Stimulated activated naive CD8-positive, alpha-beta T cell treated with anti-CD3 and anti-CD28 coated beads, Interleukin-15, Interleukin-2, amounts not matched to agents 100 ng/mL and 50 ng/mL, for 24 hours (primary cell): ENCODE results near the gene CHN2.

ENCODE experiments used
- H3K27ac Mint-ChIP-seq: one replicate; pipeline ENCODE4 v1.8.0; 2021; ENCODE audit warnings: mild to moderate bottlenecking, mixed read lengths
- H3K27me3 Mint-ChIP-seq: one replicate; pipeline ENCODE4 v1.8.0; 2021; ENCODE audit warnings: mixed read lengths
- H3K36me3 Mint-ChIP-seq: one replicate; pipeline ENCODE4 v1.8.0; 2021; ENCODE audit warnings: low read depth, mixed read lengths
- H3K4me1 Mint-ChIP-seq: one replicate; pipeline ENCODE4 v1.8.0; 2021; ENCODE audit warnings: low read depth, mixed read lengths
- H3K4me3 Mint-ChIP-seq: one replicate; pipeline ENCODE4 v1.8.0; 2021; ENCODE audit warnings: mild to moderate bottlenecking, mixed read lengths
- H3K9me3 Mint-ChIP-seq: one replicate; pipeline ENCODE4 v1.8.0; 2021; ENCODE audit warnings: mixed read lengths

The CHN2 gene

DNA sequence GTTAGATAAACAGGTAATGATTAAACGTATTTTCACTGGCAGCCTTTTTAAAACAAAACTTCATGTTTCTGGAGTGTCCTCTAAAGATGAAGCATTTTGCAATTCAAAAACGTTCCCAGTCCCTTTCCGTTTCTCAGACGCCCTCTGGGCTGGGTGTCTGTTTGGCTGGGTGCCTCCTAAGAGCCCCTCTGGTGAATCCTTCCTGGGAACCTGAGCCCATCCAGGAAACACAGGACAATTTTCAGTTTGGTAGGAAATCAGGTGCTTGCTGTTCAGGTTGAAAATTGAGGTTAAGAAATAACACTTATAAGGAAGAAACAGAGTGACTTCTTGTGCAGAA is 76.7 kb downstream of the CHN2 start:
- Mint-ChIP-seq H3K9me3 (no peaks in the 10 kb centered on the region), H3K27me3 (no peaks in the 10 kb centered on the region), H3K27ac (no peak overlapping the region), H3K36me3 (no peaks in the 10 kb centered on the region), H3K4me3 (no peak overlapping the region), H3K4me1 (peaks cover 27% of the 10 kb centered on the region)

DNA sequence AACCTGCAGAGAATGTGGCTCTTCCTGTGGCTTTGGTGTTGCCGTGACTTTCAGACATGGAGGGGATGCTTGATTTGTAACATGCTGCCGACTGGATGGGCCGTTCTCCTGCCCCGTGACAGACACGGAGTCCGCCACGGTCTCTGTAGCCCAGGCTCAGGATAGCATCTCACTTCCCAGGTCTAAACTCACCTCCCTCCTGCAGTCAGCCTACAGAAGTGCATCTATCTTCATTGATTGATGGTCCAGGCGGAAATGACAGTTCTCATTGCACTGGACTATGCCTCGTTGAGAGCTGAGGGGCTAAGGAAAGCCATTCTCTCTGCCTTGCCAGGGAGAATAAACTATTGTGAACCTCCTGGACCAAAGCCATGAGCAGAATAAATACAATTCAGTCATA is 77.5 kb downstream of the CHN2 start:
- peaks cover 27% of the 10 kb centered on the region for H3K4me1 Mint-ChIP-seq
- H3K27me3 Mint-ChIP-seq, result no peaks in the 10 kb centered on the region
- no peak overlapping the region for H3K4me3 Mint-ChIP-seq
- H3K27ac Mint-ChIP-seq, result no peak overlapping the region
- H3K36me3 Mint-ChIP-seq, result no peaks in the 10 kb centered on the region
- H3K9me3 Mint-ChIP-seq, result no peaks in the 10 kb centered on the region

GRCh38 chr7:29274146-29275017 is 79.8 kb downstream of the CHN2 start:
- peaks cover 38% of the 10 kb centered on the region for H3K4me1 Mint-ChIP-seq
- no peaks in the 10 kb centered on the region for H3K9me3 Mint-ChIP-seq
- H3K4me3 Mint-ChIP-seq, result no peak overlapping the region
- no peak overlapping the region for H3K27ac Mint-ChIP-seq
- H3K36me3 Mint-ChIP-seq, result no peaks in the 10 kb centered on the region
- H3K27me3 Mint-ChIP-seq, result peaks cover 1% of the 10 kb centered on the region

DNA sequence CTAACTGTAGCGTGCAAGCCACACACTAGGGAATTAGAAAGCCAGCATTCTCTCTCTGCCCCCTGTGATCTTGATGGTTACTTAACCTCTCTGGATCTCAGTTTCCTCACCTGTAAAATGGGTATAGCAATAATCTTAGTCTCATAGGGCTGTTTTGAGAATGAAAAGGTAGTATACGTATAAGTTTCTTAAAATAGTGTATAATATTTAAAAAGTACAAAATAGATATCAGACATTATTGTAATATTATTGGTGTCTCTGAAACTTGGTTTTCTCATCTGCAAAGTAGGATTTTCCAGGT is 80.4 kb downstream of the CHN2 start:
- H3K4me1 Mint-ChIP-seq, result peaks cover 38% of the 10 kb centered on the region
- no peak overlapping the region for H3K27ac Mint-ChIP-seq
- peaks cover 6% of the 10 kb centered on the region for H3K27me3 Mint-ChIP-seq
- no peaks in the 10 kb centered on the region for H3K9me3 Mint-ChIP-seq
- no peak overlapping the region for H3K4me3 Mint-ChIP-seq
- H3K36me3 Mint-ChIP-seq, result no peaks in the 10 kb centered on the region

DNA sequence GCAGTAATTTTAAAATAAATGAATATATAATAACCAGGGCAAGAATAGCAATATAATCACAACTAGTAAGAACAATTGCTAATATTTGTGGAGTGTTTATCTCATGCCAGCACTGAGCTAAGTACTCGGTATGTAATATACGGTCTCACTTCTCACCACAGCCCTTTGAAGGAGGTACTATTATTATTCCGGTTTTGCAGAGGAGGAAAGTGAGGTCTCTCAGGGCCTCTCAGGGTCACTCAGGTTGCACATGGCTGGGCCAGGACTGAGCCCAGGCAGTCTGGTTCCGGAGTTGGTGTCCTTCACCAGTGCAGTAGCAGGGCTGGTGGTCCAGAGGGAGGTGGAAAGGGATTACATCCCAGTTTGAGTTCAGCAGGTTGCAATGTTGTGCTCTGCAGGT is 80.9 kb downstream of the CHN2 start:
- H3K27ac Mint-ChIP-seq, result no peak overlapping the region
- peaks cover 6% of the 10 kb centered on the region for H3K27me3 Mint-ChIP-seq
- no peaks in the 10 kb centered on the region for H3K36me3 Mint-ChIP-seq
- no peak overlapping the region for H3K4me3 Mint-ChIP-seq
- H3K9me3 Mint-ChIP-seq, result no peaks in the 10 kb centered on the region
- H3K4me1 Mint-ChIP-seq, result peaks cover 37% of the 10 kb centered on the region

GRCh38 chr7:29276199-29276598 is 81.6 kb downstream of the CHN2 start:
- Mint-ChIP-seq H3K36me3 (no peaks in the 10 kb centered on the region), H3K27ac (no peak overlapping the region), H3K4me1 (peaks cover 30% of the 10 kb centered on the region), H3K4me3 (no peak overlapping the region), H3K9me3 (no peaks in the 10 kb centered on the region), H3K27me3 (peaks cover 9% of the 10 kb centered on the region)

- no peaks in the 10 kb centered on the region for H3K36me3 Mint-ChIP-seq
- H3K27ac Mint-ChIP-seq, result no peak overlapping the region
- no peak overlapping the region for H3K4me3 Mint-ChIP-seq
- peaks cover 11% of the 10 kb centered on the region for H3K27me3 Mint-ChIP-seq
- peaks cover 25% of the 10 kb centered on the region for H3K4me1 Mint-ChIP-seq
- H3K9me3 Mint-ChIP-seq, result no peaks in the 10 kb centered on the region
These were observed 82.2 kb downstream of the CHN2 start for GRCh38 chr7:29276806-29277205.

DNA sequence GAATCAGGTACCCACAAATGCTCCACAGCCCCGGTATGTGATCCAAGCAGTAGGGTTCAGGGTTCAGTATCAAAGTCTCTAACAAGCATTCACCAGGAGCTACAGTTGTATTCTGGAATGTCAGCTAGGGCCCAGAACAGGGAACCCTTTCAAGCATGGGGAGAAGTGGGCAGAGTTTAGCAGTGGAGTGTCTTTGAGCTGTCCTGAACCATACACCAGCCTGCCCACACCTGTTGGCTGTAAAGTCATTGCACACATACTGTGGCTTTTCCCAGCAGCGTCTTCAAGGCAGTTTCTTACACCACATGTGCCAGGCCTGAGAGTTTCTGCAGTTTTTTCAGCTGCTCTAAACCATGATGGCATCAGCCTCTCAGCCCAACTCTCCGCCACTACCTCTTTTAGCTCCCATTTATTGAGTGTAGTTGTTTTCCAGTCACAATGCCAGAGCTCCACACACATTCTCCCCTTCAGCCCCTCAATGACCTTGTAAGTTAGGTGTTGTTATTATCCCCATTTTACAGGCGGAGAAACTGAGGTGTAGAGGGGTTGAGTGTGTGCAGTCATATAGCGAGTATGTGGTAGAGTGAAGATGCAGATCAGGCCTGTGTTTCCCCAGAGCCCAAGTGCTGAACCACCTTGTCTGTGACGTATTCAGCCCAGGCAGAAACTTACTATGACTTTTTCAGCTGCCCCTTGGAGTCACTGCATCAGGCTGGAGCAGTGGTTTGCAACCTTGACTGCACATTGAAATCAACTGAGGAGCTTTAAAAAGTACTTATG is 83.1 kb downstream of the CHN2 start:
- Mint-ChIP-seq H3K9me3 (no peaks in the 10 kb centered on the region), H3K36me3 (no peaks in the 10 kb centered on the region), H3K4me3 (no peak overlapping the region), H3K27ac (no peak overlapping the region), H3K27me3 (peaks cover 11% of the 10 kb centered on the region), H3K4me1 (peaks cover 25% of the 10 kb centered on the region)

DNA sequence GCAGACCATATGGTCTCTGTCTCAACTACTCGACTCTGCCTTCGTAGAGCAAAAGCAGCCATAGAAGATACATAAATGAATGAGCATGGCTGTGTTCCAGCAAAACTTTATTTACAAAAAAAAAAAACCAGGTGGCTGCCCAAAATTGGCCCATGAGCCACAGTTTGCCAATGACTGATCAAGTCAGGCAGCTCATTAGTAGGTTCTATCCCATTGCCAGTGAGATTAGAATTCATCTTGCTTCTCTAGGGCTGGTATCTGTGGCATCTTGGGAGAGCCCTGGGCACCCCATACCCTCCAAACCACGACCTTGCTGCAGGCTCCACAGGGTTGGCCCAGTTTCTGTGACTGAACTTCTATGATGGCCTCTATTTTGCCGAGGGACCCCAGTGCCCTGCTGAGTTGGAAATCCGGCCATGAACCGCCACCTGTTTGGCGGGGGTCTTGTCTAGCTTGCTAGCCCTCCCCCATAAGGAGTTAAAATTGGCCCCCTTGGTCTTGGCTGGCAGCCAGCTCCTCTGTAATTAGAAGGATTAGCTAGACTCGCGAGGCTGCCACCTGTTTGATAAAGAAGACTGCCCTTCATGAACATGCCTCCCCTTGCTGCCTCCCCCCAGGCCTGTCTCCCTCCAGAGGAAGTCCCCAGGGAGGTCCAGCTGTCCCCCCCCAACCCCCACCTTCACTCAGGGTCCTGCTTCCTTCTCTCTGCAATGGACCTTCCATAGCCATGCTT is 83.9 kb downstream of the CHN2 start:
- Mint-ChIP-seq H3K9me3 (no peaks in the 10 kb centered on the region), H3K27ac (no peak overlapping the region), H3K36me3 (no peaks in the 10 kb centered on the region), H3K4me3 (no peak overlapping the region), H3K4me1 (peaks cover 23% of the 10 kb centered on the region), H3K27me3 (peaks cover 11% of the 10 kb centered on the region)

DNA sequence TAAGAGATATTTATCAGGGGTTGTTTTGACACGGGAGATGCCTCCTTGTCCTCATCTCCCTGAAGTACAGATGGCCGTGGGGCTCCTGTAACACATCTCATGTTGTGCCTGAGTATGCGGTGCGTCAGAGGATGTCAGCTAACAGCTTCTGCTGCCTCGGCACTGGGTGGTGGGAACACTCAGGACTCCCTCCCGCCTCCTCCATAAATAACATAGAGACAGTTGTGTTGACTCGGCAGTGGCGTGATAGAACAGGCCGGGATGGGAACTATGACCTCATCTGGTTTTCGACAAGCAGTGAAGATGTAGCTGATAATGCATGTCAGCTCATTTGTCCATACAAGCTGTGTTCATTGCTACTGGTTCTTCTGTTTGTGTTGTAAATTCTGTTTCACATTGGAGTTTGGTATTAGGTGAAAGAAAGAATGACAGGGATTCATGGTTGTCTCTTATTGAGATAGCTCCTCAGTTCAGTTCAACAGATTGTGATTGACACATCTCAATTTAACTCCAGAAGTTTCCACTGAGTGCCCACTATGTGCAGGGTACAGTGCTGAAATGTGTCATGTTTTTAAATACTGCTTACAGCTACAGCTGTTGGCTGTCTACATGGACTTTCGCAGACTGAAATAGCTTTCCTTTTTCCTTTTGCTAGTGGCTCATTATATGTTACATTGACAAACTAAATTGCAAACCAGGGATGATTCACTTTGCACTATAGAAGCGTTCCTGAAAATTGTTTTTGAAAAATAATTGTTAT is 87.4 kb downstream of the CHN2 start:
- Mint-ChIP-seq H3K27me3 (peaks cover 13% of the 10 kb centered on the region), H3K27ac (no peak overlapping the region), H3K4me1 (peaks cover 33% of the 10 kb centered on the region), H3K4me3 (no peak overlapping the region), H3K9me3 (no peaks in the 10 kb centered on the region), H3K36me3 (no peaks in the 10 kb centered on the region)

DNA sequence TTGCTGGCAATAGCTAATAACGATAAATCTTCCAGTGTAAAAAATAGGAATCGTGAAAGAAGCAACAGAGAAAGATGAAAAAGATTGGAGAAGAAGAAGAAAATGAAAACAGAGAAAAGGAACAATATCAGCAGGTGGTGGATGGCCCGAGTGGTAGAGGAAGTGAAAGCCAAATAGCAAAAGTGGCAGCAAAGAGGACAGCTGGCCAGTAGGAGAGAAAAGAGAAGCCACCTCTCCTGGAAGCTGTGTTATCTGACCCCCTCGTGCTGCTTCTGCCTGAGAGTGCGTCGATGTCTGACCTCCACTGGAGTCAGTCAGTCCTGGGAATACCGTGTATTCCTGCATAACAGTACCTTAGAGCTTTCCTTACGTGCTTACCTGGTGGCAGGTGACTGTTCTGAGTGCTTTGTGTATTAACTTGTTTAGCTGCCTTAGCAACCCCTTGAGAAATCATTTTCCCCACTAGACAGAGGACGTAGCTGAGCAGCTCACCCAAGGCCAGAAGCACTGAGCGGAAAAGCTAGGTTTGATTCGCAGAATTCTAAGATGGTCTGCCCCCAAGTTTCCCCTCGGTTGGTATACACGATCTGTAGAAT is 88.3 kb downstream of the CHN2 start:
- H3K27me3 Mint-ChIP-seq, result peaks cover 20% of the 10 kb centered on the region
- no peaks in the 10 kb centered on the region for H3K36me3 Mint-ChIP-seq
- H3K9me3 Mint-ChIP-seq, result no peaks in the 10 kb centered on the region
- H3K4me3 Mint-ChIP-seq, result no peak overlapping the region
- H3K4me1 Mint-ChIP-seq, result peaks cover 33% of the 10 kb centered on the region
- no peak overlapping the region for H3K27ac Mint-ChIP-seq

- Mint-ChIP-seq H3K4me3 (peak overlapping the region; percentile 25), H3K27me3 (peaks cover 20% of the 10 kb centered on the region), H3K27ac (peak overlapping the region; percentile 40), H3K36me3 (no peaks in the 10 kb centered on the region), H3K4me1 (peaks cover 38% of the 10 kb centered on the region), H3K9me3 (no peaks in the 10 kb centered on the region)
These were observed 90.3 kb downstream of the CHN2 start for GRCh38 chr7:29284696-29285443.

- no peaks in the 10 kb centered on the region for H3K9me3 Mint-ChIP-seq
- H3K4me1 Mint-ChIP-seq, result peaks cover 40% of the 10 kb centered on the region
- peaks cover 20% of the 10 kb centered on the region for H3K27me3 Mint-ChIP-seq
- H3K27ac Mint-ChIP-seq, result peak overlapping the region; percentile 40
- H3K4me3 Mint-ChIP-seq, result peak overlapping the region; percentile 25
- H3K36me3 Mint-ChIP-seq, result no peaks in the 10 kb centered on the region
These were observed 90.8 kb downstream of the CHN2 start for GRCh38 chr7:29285444-29285793.

- Mint-ChIP-seq H3K27me3 (peaks cover 20% of the 10 kb centered on the region), H3K4me3 (no peak overlapping the region), H3K27ac (no peak overlapping the region), H3K4me1 (peaks cover 40% of the 10 kb centered on the region), H3K9me3 (no peaks in the 10 kb centered on the region), H3K36me3 (no peaks in the 10 kb centered on the region)
These were observed 91.3 kb downstream of the CHN2 start for GRCh38 chr7:29285861-29286260.
